ENCODE measurements around the gene ACOT12.
"Not testable (repeated sequence)": the region's sequence is repeated elsewhere in the genome, so short reads cannot be mapped to it uniquely, and the experiment has no call there.

Gene ACOT12

DNA sequence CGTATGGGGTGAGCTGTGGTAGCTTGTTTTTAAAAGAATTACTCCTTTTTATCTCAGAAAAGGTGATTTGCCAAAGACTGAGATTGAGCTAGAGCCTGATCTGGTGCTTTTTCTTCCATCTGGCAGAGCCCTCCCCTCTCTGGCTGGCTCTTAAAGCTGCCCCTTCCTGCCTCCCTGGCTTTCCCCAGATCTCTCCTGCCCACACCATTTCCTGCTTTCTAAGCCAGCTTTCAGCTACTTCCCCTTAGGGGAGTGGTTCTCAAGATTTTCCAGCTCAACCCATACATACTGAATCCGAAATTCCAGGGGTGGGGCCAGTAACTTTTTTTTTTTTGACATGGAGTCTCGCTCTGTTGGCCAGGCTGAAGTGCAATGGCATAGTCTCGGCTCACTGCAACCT lies 4.8 kb upstream of the ACOT12 start:
- no peak for DNase-seq

DNA sequence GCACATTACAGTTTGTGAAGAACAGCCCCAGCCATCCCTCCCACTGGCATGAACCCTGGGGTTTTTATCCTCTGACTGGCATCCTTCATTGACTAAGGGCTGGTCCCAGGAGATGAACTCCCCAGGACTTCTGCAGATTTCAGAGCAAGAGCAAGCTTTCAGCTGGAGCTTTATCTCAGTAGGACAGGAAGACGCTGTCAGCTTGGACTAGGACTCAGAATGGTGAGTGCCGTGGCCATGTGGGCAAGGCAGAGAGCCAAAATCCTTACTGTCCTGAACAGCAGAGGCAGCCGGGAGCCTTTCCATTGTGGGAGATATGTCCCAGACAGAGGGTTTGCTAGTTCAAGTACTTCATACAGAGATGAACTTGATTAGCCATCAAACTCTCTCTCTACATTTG lies 3.2 kb upstream of the ACOT12 start:
- DNase-seq, result no peak

DNA sequence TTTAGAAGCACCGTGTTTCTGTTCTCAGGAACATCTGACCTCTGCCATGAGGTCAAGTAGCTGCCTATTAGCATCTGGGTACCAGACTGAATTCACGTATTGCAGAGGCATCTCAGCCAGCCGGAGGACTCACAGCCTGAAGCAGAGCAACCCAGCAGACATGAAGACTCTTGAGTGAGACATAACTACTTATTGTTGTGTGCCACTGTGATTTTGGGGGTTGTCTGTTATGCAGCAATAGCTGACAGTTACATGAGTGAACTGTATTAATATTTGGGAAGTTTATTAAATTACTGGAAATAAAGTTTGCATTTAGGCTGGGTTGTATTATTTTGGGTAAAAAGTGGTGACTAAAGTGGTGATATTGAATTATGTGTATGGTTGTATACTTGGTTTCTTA lies 1.3 kb upstream of the ACOT12 start:
- no peak for DNase-seq

DNA sequence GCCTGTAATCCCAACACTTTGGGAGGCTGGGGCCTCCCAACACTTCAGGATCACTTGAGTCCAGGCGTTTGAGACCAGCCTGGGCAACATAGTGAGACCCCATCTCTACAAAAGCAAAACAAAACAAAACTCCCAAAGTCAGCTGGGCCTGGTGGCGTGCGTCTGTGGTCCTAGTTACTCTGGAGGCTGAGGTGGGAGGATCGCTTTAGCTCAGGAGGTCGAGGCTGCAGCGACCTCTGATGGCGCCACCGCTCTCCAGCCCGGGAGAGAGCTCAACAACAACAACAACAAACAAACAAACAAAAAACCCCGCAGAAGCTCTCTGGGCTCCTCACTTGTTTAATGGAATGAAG lies 528 bp downstream of the ACOT12 start:
- no peak for DNase-seq

DNA sequence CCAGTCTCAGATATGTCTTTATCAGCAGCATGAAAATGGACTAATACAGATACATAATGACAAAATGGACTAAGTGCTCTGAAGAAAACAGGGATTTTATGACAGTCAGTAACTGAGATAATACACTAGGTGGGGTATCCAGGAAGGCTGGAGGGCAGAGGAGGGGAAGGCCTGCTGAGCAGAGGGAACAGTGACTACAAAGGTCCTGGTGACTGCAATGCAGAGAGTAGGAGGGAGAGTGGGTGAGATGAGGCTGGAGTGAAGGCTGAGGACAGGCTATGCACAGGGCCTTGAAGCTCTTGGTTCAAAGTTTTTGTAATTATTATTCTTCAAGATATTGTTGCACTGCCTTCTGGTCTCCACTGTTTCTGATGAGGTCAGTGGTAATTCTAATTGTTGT lies 4.9 kb downstream of the ACOT12 start:
- no peak for DNase-seq

DNA sequence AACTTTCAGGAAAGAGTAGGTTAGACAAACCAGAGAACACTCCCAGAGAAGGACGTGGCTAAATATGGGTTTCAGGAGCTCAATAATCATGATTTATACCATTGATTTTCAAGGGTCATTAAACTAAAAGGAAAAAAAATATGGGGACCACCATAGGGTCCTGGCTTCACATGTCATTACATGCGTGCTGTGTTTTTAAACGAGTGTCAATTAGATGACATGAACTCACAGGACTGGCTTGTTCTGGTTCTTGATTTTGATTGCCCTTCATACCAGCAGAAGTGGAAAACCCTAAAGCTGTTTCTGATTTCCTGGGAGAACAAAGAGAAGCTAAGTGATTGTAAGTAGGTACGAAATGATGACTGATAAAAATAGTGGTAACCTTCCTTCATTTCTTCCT lies 5.8 kb downstream of the ACOT12 start:
- DNase-seq, result no peak

DNA sequence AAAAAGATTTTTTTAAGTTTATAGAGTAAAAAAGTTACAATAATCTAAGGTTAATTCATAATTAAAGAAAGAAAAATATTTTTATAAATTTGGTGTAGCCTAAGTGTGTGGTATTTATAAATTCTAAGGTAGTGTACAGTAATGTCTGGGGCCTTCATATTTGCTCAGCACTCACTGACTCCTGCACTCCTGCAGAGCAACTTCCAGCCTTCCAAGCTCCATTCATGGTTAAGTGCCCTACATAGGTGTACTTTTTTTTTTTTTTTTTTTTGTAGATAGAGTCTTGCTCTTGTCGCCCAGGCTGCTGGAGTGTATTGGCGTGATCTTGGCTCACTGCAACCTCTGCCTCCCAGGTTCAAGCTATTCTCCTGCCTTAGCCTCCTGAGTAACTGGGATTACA lies 10.1 kb downstream of the ACOT12 start:
- no peak for DNase-seq

DNA sequence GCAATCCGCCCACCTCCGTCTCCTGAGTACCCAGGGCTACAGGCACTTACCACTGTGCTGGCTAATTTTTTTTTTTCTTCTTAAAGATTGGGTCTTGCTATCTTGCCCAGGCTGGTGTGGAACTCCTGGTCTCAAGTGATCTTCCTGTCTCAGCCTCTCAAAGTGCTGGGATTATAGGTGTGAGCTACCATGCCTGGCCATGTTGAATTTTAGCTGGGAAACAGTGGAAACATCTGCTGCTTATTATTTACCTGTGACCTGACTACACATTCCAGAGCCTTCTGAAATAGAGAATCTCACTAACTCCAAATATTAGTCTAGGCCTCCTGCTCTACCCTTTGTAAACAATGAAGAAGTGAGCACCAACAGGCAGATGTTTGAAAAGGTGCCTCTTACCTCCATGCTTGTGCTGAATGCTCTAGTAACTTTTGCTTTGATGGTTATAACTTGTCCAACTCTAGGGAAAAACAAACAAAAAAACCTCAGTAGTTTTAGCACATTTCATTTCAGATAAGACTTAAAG lies 22.5 kb downstream of the ACOT12 start:
- no peak for DNase-seq

DNA sequence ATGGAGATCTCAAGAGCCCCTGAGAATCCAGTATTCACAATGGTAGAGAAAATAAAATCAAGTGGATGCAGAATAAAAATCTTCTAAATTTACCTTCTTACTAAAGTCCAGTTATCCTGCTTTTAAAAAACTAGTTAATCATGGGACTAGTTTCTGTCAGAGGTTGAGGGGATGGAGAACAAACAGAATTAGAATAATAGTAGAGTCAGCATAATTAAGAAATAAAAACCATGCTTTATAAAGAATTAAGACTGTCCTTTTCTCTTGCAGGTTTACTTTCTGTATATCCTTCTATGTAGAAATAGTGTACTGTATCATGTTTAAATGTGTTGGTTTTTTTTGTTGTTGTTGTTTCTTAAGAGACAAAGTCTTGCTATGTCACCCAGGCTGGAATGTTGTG lies 23.0 kb downstream of the ACOT12 start:
- DNase-seq, result no peak

DNA sequence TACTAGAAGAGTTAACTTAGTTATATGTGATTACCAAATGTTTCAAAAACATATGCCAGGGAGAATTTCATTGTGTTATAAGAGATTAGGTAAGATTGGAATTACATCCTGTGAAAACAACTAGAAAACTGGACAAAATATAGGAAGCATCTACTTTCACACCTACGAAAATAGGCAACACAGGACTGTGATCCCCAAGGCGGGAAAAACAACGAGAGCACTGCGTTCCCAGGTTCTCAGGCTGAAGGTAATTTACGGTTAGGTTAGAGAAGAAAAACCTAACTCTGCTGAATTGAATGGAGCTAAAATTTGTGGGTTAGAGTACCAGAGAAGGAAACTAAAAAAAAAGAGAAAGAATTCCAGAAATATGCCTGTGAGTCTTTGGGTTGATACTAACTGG lies 28.4 kb downstream of the ACOT12 start:
- no peak for DNase-seq

DNA sequence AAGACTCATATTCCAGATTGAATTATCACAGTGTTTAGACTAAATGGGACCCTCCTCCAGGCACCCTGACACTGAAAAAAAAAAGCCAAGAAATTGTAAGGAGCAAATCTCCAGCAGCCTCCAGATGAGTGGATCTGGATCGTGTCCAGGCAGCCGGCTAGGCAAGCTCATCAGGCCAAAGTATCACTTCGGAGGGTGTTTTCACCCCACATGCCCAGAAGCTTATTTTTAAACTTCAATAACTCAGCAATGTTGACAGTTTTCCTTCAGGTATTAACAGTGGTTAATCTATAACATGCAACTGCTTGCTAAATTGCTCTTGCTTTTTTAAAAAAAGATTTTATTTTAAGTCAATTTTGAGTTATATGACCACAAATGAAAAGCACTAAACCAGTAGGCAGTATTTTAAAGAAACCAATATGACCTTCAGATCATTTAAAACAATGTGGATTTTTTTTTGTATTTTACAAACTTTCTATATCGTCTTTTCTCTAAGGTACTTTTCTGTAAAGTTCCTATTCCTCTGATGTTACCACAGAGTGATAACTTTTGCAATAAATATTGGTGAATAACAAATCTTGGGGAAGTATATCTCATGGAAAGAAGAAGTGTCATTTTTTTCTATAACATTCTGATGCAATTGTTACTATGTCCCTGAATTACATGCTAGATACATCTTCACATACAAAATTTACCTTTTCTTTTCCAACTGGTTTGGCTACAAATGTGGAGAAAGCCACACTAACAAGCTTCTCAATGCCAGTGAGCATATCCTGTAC lies 30.7 kb downstream of the ACOT12 start:
- no peak for DNase-seq

DNA sequence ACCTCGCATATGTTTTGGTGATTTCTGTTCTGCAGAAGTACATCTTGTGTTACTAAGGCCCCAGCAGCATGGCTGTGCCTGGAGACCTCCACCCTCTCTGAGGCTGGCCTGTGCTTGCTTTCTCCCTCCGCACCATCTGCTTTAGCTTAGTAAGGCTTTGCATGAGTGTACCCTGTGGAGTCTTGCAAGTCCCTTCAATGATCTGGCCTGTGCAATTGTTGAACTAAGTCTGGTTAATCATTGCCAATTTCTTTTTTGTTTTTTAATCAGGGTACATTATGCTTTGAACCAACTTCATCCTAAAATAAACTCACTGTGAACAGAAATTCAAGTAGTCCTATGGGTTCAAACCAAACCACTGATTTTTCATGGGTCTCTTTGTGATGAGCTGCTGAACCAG lies 32.3 kb downstream of the ACOT12 start:
- DNase-seq, result no peak

DNA sequence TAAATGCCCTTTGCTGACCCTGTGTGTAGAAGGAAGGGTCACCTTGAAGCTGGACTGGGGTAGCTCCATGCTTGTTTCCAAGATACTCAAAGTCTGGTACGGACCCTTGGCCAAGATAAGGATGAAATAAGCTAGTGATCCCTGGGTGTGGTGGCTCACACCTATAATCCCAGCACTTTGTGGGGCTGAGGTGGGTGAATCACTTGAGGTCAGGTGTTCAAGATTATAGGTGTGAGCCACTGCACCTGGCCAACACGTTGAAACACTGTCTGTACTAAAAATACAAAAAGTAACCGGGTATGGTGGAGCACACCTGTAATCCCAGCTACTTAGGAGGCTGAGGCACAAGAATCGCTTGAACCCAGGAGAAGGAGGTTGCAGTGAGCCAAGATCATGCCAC lies 33.3 kb downstream of the ACOT12 start:
- DNase-seq, result no peak

DNA sequence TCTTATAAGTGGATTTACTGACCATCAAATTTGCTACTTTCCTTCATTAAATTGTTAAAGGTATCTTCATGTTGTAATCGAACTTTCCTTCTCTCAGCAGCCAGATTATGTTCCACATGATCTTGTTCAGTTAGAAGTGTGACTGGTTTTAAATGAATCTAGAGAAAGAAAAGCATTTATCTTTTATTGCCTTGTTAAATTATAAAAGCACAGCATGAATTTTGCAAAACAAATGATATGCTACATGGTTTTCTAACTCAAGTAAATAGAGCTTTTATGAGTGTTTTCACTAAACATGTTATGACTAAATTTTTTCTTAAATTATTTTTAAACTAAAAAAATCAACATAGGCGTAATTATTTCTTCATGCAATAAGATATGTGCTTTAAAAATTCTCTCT lies 34.1 kb downstream of the ACOT12 start:
- no peak for DNase-seq

DNA sequence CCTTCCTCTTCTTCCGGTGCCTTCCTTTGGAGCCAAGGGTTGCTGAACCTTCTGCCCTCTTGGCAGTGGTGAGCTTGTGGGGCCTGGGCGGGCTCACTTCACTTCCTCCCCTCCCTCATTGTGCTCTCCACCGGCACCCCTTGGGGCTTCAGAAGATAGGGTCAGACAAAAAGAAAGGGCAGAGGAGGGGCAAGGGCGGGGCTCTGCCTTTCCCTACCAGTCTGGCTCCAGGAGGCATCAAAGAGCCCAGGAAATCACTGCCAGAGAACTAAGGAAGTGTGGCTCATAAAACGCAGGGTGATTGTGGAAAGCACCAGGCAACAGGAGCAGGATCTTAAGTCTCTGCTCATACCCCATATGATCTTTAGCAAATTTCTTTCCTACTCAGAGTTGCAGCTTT lies 34.8 kb downstream of the ACOT12 start:
- no peak for DNase-seq

DNA sequence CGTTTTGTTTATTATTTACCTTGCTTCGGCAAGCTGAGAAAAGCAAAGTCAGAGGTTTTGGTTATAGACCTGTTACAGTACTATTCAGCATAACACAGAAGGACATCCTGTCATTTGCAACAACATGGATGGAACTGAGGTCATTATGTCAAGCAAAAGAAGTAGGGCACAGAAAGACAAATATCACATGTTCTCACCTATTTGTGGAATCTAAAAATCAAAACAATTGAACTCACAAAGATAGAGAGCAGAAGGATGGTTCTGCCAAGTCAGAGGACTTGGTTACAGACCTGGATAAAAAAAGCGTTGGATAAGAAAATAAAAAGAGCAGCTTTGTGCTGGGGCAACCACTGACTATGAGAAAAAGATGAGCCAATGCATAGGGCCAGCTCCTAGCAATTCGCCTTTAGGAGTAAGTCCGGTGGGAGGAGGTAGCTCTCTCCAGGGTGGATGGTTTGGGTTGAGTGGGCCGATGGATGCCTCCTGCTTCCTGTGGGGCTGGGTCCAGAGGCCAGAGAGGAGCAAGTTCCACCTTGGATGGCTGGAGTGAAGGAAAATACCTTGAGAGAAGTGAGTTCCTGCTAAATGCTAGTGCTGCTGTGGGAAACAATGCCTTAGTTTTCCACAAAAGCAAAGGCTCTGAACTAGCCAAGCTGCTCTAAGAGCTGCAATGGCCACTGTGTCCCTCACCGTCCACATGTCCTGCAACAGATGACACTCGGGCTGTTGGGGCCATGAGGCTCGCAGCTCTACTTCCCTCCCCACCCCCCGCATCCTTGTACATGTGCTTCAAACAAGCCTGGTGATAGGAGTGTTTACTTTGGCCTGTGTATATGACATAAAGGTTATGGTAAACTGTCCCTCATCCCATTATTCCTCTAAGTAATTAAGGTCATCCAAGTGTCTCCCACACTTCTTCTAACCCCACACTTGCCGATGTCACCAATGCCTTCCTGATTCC lies 38.4 kb downstream of the ACOT12 start:
- DNase-seq, result no peak

DNA sequence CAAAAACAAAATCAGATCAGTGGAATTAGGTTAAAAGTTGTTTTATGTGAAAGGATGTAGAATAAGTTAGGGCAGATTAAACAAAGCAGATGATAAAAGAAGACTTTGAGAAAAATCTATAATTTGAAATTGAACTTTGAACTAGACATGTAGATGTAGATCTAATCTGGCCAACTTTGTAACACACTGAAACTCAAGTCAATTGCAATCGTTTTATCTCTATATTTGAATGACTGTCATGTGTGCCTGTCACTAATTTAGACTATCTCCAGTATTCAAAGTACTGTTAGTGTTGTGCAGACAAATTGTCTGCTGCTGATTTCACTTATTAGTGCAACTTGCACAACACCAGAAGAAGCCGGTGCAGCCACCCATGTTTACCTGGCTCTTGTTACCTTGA lies 39.8 kb downstream of the ACOT12 start:
- DNase-seq, result no peak

DNA sequence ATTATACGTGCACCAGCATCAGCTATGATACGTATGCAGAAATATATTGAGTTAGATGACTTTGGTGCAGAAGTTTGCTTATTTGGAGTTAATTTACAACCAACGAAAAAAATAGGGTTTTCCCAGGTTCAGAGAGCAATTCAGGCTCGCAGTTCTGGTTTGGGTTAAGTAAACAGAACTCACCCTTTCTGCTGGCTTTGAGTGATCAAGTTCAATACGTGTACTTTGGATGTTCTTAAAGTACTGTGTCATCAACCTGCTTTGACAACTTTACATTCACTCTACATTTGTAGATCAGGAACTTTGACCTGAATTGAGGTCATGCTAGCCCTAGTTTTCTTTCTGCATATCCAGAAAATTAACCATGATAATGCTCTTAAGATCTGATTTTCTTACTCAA lies 40.7 kb downstream of the ACOT12 start:
- DNase-seq, result no peak

DNA sequence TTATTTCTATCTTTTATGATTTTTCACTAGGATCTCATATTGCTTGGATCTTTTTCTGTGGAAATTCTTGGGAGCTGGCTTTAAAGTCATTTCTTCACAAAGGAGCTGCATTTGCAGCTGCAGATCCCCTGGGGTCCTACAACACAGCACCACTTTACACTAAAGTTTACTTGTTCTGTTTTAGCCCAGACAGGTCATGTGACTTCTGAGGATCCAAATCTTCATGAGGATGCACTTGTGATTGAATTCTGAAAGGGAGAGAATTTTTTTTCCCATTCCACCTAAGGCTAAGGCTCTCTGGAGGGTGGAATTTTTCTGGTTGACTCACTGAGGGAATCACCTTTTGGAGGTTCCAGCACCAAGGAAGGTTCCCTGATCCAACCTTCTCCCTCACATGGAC lies 43.4 kb downstream of the ACOT12 start:
- DNase-seq, result no peak

DNA sequence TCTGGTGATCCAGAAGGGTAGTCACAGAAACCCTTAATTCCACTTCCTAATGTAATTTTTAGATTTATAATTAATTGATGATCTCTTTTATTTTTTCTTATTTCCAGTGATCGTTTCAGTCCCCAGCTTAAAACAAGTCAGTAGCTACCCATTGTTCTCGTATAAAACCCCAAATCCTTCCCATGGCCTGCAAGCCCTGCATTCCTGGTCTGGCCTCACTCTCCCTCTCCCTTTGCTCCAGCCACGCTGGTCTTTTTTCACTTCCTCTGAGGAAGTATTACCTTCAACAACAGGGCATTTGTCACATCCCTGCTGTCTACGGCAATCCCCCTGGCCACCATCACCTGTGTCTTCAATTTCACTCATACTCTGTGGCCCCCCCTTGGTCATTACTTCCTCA lies 44.8 kb downstream of the ACOT12 start:
- no peak for DNase-seq

DNA sequence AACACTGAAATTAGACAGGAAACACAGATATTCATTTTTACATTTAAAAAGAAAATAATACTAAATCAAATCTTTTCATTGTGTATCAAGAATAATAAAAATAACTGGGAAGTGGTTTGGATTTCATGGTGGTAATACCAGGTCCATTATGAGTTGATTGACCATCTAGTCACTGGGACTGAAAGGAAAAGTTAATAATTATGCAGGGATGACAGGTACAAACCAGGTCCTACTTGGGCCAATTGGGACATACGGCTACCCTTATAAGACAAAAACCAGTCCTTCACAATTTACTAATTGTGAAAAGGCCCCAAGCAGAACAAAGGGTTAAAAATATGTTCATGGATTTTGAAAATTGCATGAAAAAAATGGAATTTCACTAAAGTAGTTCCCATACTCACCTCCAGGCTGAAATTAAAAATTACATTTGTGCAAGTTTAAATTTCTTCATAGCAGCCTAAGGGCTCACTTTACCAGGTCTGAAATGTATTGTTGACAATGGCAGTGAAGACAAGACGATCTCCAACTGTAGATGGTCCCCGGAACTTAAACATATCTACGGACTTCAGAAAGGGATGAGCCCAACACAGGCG lies 48.4 kb downstream of the ACOT12 start:
- no peak for DNase-seq

DNA sequence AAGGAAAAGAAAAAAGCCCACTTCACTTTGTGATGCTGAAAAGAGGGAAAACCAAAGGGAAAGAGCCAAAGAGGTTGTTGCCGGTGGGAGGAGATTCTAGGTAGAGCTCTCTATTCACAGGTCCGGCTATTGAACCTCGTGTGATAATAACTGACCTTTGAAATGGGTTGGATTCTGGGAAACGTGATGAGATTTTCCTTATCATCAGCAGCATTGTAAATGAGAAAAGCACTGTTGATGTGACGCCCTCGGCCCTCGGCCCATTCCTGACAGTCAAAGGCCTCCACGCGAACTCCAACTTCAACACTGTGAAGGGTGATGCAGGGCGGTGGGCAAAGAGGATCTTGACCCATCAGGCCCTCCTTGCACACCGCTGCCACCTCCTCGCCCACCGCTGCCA lies 49.2 kb downstream of the ACOT12 start:
- DNase-seq, result no peak

DNA sequence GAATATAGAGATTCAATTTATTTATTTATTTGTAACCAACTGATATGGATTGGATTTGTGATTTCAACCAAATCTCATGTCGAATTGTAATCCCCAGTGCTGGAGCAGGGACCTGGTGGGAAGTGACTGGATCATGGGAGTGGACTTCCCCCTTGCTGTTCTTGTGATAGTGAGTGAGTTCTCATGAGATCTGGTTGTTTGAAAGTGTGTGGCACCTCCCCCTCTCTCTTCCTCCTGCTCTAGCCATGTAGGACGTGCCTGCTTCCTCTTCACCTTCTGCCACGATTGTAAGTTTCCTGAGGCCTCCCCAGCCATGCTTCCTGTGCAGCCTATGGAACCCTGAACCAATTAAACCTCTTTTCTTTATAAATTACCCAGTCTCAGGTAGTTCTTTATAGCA lies 55.7 kb downstream of the ACOT12 start:
- not testable (repeated sequence) for DNase-seq

DNA sequence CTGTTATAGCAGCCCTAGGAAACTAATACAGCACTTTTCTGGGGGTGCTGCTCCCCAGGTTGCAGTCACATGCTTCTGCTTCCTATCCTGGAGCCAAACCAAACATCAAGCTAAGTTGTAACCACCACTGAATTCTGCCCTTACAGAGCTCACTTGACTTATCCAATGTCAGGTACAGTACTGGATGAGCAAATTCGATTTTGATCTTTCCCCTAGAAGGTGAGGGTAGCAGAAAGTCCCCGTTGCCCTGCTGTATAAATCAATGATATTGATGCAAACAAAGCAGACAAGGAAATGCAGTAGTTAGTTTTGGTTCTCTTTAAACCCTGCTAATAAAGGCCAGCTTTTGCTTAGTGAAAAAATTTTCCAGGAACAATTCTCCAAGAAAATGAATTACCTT lies 56.1 kb downstream of the ACOT12 start:
- DNase-seq, result no peak
